NT2/D1 (cell line): ENCODE results near the gene TMEM239.

Experiments used
- SUZ12 ChIP-seq: IDR thresholded peaks from 2 replicates; pipeline ENCODE4 v1.6.1; 2011; ENCODE audit not compliant: insufficient read length, insufficient read depth; ENCODE audit errors: extremely low read depth
- YY1 ChIP-seq: IDR thresholded peaks from 2 replicates; pipeline ENCODE4 v1.6.1; 2011; ENCODE audit not compliant: insufficient read length, insufficient read depth
- ZNF274 ChIP-seq: IDR thresholded peaks from 2 replicates; pipeline ENCODE4 v1.6.1; 2011; ENCODE audit warnings: mild to moderate bottlenecking, low read depth, low read length

- no peak for TF ChIP-seq YY1
- TF ChIP-seq SUZ12 = no peak
- TF ChIP-seq ZNF274 = no peak
These were observed 17.4 kb upstream of the TMEM239 start for GRCh38 chr20:2798814-2799213.
